AG10803 (cell line): ENCODE measurements around the gene CEBPE.
A peak's percentile ranks its signal among the peaks of the same experiment; 100 is the strongest.

Source experiments
- DNase-seq: peaks from one replicate; pipeline ENCODE4 v3.0.0; 2010; ENCODE audit warnings: low read depth
- H3K4me3 ChIP-seq: 2 replicates; pipeline ENCODE4 v1.5.1; 2011; ENCODE audit warnings: mild to moderate bottlenecking, low read length, control low read depth
- TF ChIP-seq, protein P1 (sequence below): conservative IDR thresholded peaks from 2 replicates; pipeline ENCODE4 v1.5.1; 2011; ENCODE audit warnings: mild to moderate bottlenecking, low read length, control low read depth, inconsistent platforms

CEBPE gene

DNA sequence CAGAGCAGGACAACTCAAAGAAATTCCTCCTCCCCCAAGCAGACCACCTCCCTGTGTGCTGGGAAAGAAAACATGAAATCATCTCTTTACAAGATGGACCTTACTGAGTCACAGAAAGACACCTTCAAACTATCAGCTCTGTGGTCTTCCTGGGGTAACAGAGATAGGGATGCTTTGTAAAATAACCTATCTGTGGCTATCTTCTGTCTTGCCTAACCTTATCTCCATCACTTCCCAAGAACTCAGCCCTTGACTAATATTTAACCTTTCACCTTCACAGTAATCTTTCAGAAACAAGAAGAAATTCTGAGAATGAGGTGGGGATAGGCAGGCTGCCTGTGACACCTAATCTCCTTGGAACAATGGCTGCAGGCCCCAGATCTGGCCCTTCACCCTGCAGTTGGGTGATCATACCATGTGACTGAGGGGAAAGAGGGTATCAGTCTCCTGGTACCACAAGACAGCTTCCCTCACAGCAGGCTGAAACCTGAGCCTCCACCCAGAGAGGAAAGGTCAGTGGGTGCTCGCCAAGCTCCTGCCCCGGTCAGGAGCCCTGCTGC, 27.4 kb upstream of the CEBPE start:
- TF ChIP-seq, protein P1, sequence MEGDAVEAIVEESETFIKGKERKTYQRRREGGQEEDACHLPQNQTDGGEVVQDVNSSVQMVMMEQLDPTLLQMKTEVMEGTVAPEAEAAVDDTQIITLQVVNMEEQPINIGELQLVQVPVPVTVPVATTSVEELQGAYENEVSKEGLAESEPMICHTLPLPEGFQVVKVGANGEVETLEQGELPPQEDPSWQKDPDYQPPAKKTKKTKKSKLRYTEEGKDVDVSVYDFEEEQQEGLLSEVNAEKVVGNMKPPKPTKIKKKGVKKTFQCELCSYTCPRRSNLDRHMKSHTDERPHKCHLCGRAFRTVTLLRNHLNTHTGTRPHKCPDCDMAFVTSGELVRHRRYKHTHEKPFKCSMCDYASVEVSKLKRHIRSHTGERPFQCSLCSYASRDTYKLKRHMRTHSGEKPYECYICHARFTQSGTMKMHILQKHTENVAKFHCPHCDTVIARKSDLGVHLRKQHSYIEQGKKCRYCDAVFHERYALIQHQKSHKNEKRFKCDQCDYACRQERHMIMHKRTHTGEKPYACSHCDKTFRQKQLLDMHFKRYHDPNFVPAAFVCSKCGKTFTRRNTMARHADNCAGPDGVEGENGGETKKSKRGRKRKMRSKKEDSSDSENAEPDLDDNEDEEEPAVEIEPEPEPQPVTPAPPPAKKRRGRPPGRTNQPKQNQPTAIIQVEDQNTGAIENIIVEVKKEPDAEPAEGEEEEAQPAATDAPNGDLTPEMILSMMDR, result no peak
- no peak overlapping the region for H3K4me3 ChIP-seq
- DNase-seq, result no peak

GRCh38 chr14:23145794-23146350, 26.8 kb upstream of the CEBPE start:
- peak; percentile 17 for DNase-seq
- no peak overlapping the region for H3K4me3 ChIP-seq
- TF ChIP-seq, protein P1, result no peak

GRCh38 chr14:23143911-23144310, 24.9 kb upstream of the CEBPE start:
- DNase-seq, result no peak
- TF ChIP-seq, protein P1, result no peak

GRCh38 chr14:23142826-23143225, 23.8 kb upstream of the CEBPE start:
- DNase-seq, result no peak
- no peak overlapping the region for H3K4me3 ChIP-seq
- TF ChIP-seq, protein P1, result no peak

More at GRCh38 chr14:23143911-23144310, 24.9 kb upstream of the CEBPE start:
- no peak overlapping the region for H3K4me3 ChIP-seq

DNA sequence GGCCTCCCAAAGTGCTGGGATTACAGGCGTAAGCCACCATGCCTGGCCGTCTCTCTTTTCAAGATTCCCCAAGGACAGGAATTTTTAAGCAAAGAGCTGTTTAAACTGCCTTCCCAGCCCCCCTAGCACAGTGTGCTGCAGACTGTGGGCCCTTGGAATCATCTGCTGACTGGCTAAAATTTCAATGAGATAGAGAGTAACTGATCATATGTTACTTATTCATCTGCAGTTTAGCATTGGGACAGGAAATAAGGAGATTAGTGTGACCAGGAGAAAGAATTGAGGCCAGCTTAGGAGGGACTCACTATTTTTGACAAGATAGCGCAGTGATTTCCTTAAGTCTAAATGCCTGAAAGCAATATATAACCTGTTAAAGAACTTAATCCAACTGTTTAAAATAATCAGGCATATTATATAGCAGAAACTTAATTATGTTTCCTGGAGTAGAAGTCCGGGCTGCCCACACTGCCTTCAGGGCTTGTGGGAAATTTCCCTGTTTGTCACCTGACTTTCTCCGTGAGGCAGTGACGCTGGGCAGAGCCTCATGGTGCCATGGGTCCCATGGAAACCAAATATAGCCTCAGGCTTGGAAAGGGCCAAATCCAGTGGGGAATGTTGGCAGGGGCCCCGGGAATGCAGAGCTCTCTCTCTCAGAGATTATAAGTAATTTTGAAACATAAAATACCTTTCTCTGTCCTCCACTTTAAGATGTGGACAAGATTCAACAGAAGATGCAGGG, 22.8 kb upstream of the CEBPE start:
- TF ChIP-seq, protein P1, result no peak
- H3K4me3 ChIP-seq, result no peak overlapping the region
- DNase-seq, result peak; percentile 88

DNA sequence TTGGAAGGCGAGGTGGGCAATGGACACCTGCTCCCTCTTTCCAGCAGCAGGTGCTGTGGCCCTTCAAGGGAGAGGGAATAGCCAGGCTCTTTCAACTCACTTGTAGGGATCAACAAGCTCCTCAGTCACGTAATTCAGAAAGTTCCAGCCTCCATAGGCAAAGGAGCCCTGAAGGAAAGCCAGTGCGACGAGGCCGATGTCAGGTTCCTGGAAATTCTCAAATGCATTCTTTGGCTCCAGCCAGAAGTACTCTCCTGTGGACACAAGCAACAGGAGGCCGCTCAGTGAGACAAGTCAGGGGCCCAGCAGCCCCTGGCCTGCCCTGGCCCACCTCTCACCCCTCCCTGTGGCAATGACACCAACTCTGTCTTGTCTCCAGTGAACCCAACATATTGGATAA, 21.3 kb upstream of the CEBPE start:
- TF ChIP-seq, protein P1, result no peak
- no peak for DNase-seq
- H3K4me3 ChIP-seq, result no peak overlapping the region

DNA sequence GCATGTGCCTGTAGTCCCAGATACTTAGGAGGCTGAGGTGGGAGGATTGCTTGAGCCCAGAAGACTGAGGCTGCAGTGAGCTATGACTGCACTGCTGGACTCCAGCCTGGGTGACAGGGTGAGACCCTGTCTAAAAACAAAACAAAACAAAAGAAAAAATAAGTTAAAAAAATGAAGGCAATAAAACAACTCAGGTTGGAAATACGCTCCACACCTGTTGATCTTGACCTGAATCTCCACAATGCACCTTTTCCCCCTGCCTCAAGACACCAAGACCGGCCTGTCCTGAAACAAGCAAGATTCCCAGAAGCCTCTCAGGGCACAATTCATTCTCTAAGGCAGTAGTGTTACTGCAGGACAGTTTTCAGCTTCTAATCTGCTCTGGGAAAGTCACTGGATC, 20.8 kb upstream of the CEBPE start:
- no peak for DNase-seq
- TF ChIP-seq, protein P1, result no peak
- no peak overlapping the region for H3K4me3 ChIP-seq
